ENCODE data around the gene ZSCAN2. TPM values are rescaled to one million over a fixed set of nuclear protein-coding genes. Genes with fewer than 3 reads are reported as not detected.
A peak's percentile ranks its signal among the peaks of the same experiment; 100 is the strongest.

The ZSCAN2 gene
- total and polyA plus RNA-seq, 2 of the 8 experiments (the other 6 are each of a cell fraction or from before 2014, with no cell fraction given) = 23.6 to 52.4 TPM

- no peak for TF ChIP-seq RBBP5 (IDR thresholded peaks at IDR 0.05; ENCODE audit: borderline replicate concordance, low read depth, low read length)
- TF ChIP-seq ASH2L (IDR thresholded peaks at IDR 0.05; ENCODE audit: low read length) = no peak
- no peak for TF ChIP-seq RXRA (IDR thresholded peaks at IDR 0.05; ENCODE audit: insufficient read depth, low read depth, low read length)
- TF ChIP-seq, protein P1, sequence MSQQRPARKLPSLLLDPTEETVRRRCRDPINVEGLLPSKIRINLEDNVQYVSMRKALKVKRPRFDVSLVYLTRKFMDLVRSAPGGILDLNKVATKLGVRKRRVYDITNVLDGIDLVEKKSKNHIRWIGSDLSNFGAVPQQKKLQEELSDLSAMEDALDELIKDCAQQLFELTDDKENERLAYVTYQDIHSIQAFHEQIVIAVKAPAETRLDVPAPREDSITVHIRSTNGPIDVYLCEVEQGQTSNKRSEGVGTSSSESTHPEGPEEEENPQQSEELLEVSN (IDR thresholded peaks at IDR 0.05) = peak; percentile 94
- TF ChIP-seq SP2 (IDR thresholded peaks at IDR 0.05; ENCODE audit: low read length) = no peak
- TF ChIP-seq EZH2 (IDR thresholded peaks at IDR 0.05; ENCODE audit: low read depth, low read length, severe bottlenecking) = no peak
- peak; percentile 40 to 80; a peak in 2 of 4 replicates for TF ChIP-seq SIN3A (conservative IDR thresholded peaks at IDR 0.05 in 1 of 2, IDR thresholded peaks at IDR 0.05 in 1 of 2; ENCODE audit: low read depth in 1 of 2, low read length in 2 of 2)
- TF ChIP-seq KDM5A (IDR thresholded peaks at IDR 0.05; ENCODE audit: low read length) = no peak
- no peak for TF ChIP-seq TBP (IDR thresholded peaks at IDR 0.05; ENCODE audit: low read depth, low read length)
- TF ChIP-seq SIRT6 (IDR thresholded peaks at IDR 0.05; ENCODE audit: low read length) = no peak
- TF ChIP-seq, protein P2, sequence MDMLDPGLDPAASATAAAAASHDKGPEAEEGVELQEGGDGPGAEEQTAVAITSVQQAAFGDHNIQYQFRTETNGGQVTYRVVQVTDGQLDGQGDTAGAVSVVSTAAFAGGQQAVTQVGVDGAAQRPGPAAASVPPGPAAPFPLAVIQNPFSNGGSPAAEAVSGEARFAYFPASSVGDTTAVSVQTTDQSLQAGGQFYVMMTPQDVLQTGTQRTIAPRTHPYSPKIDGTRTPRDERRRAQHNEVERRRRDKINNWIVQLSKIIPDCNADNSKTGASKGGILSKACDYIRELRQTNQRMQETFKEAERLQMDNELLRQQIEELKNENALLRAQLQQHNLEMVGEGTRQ (IDR thresholded peaks at IDR 0.05; ENCODE audit: low read length) = no peak
- TF ChIP-seq, protein P3, sequence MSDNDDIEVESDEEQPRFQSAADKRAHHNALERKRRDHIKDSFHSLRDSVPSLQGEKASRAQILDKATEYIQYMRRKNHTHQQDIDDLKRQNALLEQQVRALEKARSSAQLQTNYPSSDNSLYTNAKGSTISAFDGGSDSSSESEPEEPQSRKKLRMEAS (IDR thresholded peaks at IDR 0.05) = peak; percentile 97
- no peak for TF ChIP-seq TAF1 (IDR thresholded peaks at IDR 0.05; ENCODE audit: low read depth, low read length)
- TF ChIP-seq POU5F1 (IDR thresholded peaks at IDR 0.05; ENCODE audit: low read depth, low read length) = no peak
Measured at GRCh38 chr15:84600331-84600686, 500 bp upstream of the ZSCAN2 start (continued).

All from H1 (cell line).